ENCODE measurements around the gene FBXO27.

FBXO27 gene

DNA sequence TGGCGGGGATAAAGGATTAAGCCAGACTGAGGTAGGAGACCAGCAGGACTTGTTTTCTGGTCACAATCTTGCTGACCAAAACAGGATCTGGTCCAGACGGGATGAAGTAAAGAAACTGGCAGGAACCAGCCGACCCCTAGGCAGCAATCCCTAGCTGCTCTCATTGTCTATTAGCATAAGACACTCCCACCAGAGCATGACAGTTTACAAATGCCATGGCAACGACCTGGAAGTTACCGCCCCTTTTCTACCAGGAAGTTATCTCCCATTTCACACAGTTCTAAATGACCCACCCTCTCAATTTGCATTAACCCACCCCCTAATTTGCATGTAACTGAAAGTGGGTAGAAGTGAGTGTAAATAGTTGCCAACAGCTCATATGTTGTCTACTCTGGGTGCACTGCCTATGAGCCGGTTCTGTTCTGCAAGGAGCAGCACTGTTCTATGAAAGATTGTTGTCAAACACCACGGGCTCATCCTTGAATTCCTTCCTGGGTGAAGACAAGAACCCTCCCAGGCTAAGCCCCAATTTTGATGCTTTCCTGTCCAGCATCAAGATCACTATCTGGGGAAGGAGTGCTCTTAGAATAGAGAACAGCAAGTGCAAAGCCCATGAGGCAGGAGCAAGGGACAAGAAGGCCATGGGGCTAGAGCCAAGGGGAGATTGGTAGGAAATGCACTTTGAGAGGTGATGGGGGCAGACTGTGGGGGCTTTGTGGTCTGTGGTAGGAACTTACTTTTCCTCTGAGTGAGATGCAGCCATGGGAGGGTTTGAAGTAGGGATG, 13.9 kb upstream of the FBXO27 start:
- POLR2A ChIA-PET: no interaction called here
- H3K4me1 ChIP-seq (ENCODE audit: control extremely low read depth in 1 of 4, control insufficient read depth in 4 of 4, insufficient read depth in 4 of 4, low read length in 3 of 4): no peaks in the 10 kb centered on the region
- CTCF ChIA-PET: interaction anchor here (0.7 to 0.9 kb wide), 2 partner anchors 9 to 15 kb away, joined by 3 to 5 read pairs; no protein-coding TSS in a partner anchor
- peak in 2 of 3 donors; percentile 41 to 53 for DNase-seq
- H3K27ac ChIP-seq (ENCODE audit: insufficient read depth in 1 of 2, low read depth in 1 of 2, low read length in 2 of 2, poor library complexity in 1 of 2, severe bottlenecking in 2 of 2): no peak overlapping the region
- no peaks in the 10 kb centered on the region for H3K36me3 ChIP-seq (ENCODE audit: control insufficient read depth in 4 of 4, insufficient read depth in 4 of 4, low read length in 3 of 4)
- H3K9me3 ChIP-seq (ENCODE audit: control extremely low read depth in 1 of 5, control insufficient read depth in 4 of 5, insufficient read depth in 2 of 5, low read depth in 1 of 5, low read length in 4 of 5): peaks cover 0 to 8% (median 0%) of the 10 kb centered on the region in 5 experiments
- H3K27me3 ChIP-seq (replicated peaks in 2 of 5; ENCODE audit: control insufficient read depth in 4 of 5, insufficient read depth in 5 of 5, low read length in 4 of 5): peaks cover 0 to 4% (median 0%) of the 10 kb centered on the region in 5 experiments
- 96% methylated on average over 5 of the region's 7 CpGs for WGBS (ENCODE audit: insufficient coverage)
- no peak overlapping the region for H3K4me3 ChIP-seq (ENCODE audit: control insufficient read depth in 1 of 7, extremely low read depth in 1 of 7, insufficient read depth in 4 of 7, low read depth in 2 of 7, low read length in 6 of 7)

DNA sequence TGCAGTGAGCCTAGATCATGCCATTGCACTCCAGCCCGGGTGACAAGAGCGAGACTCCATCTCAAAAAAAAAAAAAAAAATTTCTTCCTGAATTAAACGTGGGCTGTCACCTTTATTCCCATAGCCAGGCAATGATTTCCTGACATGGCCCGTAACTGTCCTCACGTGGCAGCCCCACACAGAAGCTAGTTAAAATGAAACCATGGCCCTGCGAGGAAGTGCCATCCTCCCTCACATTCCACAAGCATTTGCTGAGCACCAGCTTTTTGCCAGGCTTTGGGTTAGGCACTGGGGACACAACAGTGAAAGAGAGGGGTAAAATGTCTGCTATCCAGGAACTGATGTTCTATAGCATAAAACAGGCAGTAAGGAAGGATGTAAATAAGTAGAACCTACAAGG, 13.2 kb upstream of the FBXO27 start:
- H3K9me3 ChIP-seq (ENCODE audit: control extremely low read depth in 1 of 5, control insufficient read depth in 4 of 5, insufficient read depth in 2 of 5, low read depth in 1 of 5, low read length in 4 of 5): peaks cover 0 to 10% (median 2%) of the 10 kb centered on the region in 5 experiments
- CTCF ChIA-PET: interaction anchor here (0.7 to 0.9 kb wide), 2 partner anchors 8 to 15 kb away, joined by 3 to 5 read pairs; no protein-coding TSS in a partner anchor

DNA sequence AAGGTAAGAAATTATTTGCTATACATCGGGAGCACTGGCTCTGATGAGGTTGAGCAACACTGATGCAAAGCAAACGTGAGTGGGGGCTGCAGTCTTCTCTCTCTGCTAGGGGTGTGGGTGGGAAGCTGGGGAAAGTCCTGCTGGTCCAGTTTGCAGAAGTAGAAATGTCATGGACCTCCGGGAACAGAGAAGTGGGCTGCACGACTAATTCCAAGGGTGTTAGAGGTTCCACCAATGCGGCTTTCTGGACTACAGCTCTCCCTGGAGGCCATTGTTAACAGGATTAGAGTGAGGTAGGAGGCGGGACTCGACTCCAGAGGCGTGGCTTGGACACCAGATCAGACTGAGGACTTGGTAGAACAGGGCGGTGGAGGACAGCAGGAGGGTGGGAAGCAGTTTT, 5.7 kb upstream of the FBXO27 start:
- no peak overlapping the region for H3K4me3 ChIP-seq (ENCODE audit: control insufficient read depth in 1 of 7, extremely low read depth in 1 of 7, insufficient read depth in 4 of 7, low read depth in 2 of 7, low read length in 6 of 7)
- peak in 2 of 3 donors; percentile 49 to 58 for DNase-seq
- peaks cover 0 to 2% (median 0%) of the 10 kb centered on the region in 5 experiments for H3K9me3 ChIP-seq (ENCODE audit: control extremely low read depth in 1 of 5, control insufficient read depth in 4 of 5, insufficient read depth in 2 of 5, low read depth in 1 of 5, low read length in 4 of 5)
- CTCF ChIA-PET: interaction anchor here (1.6 kb wide), 2 partner anchors 8 to 78 kb away, joined by 4 to 5 read pairs; no protein-coding TSS in a partner anchor
- POLR2A ChIA-PET: no interaction called here
- 13% methylated on average over 3 of the region's 9 CpGs for WGBS (ENCODE audit: insufficient coverage)
- no peaks in the 10 kb centered on the region for H3K4me1 ChIP-seq (ENCODE audit: control extremely low read depth in 1 of 4, control insufficient read depth in 4 of 4, insufficient read depth in 4 of 4, low read length in 3 of 4)
- H3K27ac ChIP-seq (ENCODE audit: insufficient read depth in 1 of 2, low read depth in 1 of 2, low read length in 2 of 2, poor library complexity in 1 of 2, severe bottlenecking in 2 of 2): no peak overlapping the region
- H3K27me3 ChIP-seq (replicated peaks in 2 of 5; ENCODE audit: control insufficient read depth in 4 of 5, insufficient read depth in 5 of 5, low read length in 4 of 5): peaks cover 0 to 4% (median 0%) of the 10 kb centered on the region in 5 experiments
- no peaks in the 10 kb centered on the region for H3K36me3 ChIP-seq (ENCODE audit: control insufficient read depth in 4 of 4, insufficient read depth in 4 of 4, low read length in 3 of 4)

More for the DNA sequence above, 13.2 kb upstream of the FBXO27 start:
- Histone ChIP-seq H3K36me3 (ENCODE audit: control insufficient read depth in 4 of 4, insufficient read depth in 4 of 4, low read length in 3 of 4) (no peaks in the 10 kb centered on the region), H3K27me3 (replicated peaks in 2 of 5; ENCODE audit: control insufficient read depth in 4 of 5, insufficient read depth in 5 of 5, low read length in 4 of 5) (peaks cover 0 to 4% (median 0%) of the 10 kb centered on the region in 5 experiments), H3K4me1 (ENCODE audit: control extremely low read depth in 1 of 4, control insufficient read depth in 4 of 4, insufficient read depth in 4 of 4, low read length in 3 of 4) (no peaks in the 10 kb centered on the region), H3K27ac (ENCODE audit: insufficient read depth in 1 of 2, low read depth in 1 of 2, low read length in 2 of 2, poor library complexity in 1 of 2, severe bottlenecking in 2 of 2) (no peak overlapping the region), H3K4me3 (ENCODE audit: control insufficient read depth in 1 of 7, extremely low read depth in 1 of 7, insufficient read depth in 4 of 7, low read depth in 2 of 7, low read length in 6 of 7) (no peak overlapping the region)
- WGBS (ENCODE audit: insufficient coverage): 89% methylated on average over 3 of the region's 6 CpGs
- POLR2A ChIA-PET: no interaction called here
- DNase-seq: no peak

DNA sequence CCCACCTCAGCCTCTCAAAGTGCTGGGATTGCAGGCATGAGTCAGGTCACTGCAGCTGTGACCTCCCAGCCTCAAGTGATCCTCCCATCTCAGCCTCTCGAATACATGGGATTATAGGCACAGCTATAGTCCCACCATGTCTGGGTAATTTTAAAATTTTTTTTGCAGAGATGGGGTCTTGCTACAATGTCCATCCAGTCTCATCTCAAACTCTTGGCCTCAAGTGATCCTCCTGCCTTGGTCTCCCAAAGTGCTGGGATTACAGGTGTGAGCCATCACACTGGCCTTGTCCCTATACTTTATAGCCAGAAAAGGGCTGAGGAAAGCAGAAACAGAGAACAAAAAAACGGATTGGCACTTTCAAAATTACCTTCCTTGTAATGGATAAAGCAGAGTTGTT, 4.8 kb upstream of the FBXO27 start:
- CTCF ChIA-PET: interaction anchor here (0.6 to 1.6 kb wide), 3 partner anchors 9 to 77 kb away, joined by 3 to 5 read pairs (median 4); no protein-coding TSS in a partner anchor

DNA sequence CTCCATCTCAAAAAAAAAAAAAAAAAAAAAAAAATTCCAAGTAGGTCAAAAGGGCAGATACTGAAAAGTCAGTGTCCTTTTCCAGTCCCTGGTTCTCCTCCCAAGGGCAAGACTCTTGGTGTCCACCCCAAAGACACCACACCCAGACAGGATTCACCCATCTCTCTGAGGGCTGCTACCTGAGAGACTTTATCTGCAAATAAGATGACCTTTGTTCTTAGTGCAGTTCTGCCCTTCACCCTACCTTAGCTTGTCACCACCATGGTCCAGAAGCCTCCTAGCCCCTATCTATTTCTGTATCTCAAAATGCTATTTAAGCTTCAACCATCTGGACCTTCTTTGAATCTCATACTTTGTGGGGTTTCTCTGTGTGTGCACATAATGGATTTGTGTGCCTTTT, 4.2 kb upstream of the FBXO27 start:
- ChIA-PET POLR2A (no interaction called here), CTCF (interaction anchor here (0.6 to 1.6 kb wide), 2 partner anchors 9 to 64 kb away, joined by 3 to 5 read pairs; no protein-coding TSS in a partner anchor)
- Histone ChIP-seq H3K4me1 (ENCODE audit: control extremely low read depth in 1 of 4, control insufficient read depth in 4 of 4, insufficient read depth in 4 of 4, low read length in 3 of 4) (peaks cover 0 to 10% (median 5%) of the 10 kb centered on the region in 4 experiments), H3K27me3 (replicated peaks in 2 of 5; ENCODE audit: control insufficient read depth in 4 of 5, insufficient read depth in 5 of 5, low read length in 4 of 5) (peaks cover 0 to 15% (median 4%) of the 10 kb centered on the region in 5 experiments), H3K9me3 (ENCODE audit: control extremely low read depth in 1 of 5, control insufficient read depth in 4 of 5, insufficient read depth in 2 of 5, low read depth in 1 of 5, low read length in 4 of 5) (peaks cover 0 to 2% (median 0%) of the 10 kb centered on the region in 5 experiments), H3K36me3 (ENCODE audit: control insufficient read depth in 4 of 4, insufficient read depth in 4 of 4, low read length in 3 of 4) (no peaks in the 10 kb centered on the region), H3K4me3 (ENCODE audit: control insufficient read depth in 1 of 7, extremely low read depth in 1 of 7, insufficient read depth in 4 of 7, low read depth in 2 of 7, low read length in 6 of 7) (no peak overlapping the region), H3K27ac (ENCODE audit: insufficient read depth in 1 of 2, low read depth in 1 of 2, low read length in 2 of 2, poor library complexity in 1 of 2, severe bottlenecking in 2 of 2) (no peak overlapping the region)
- no peak for DNase-seq

More for the DNA sequence above, 4.8 kb upstream of the FBXO27 start:
- no peak for DNase-seq
- no peak overlapping the region for H3K27ac ChIP-seq (ENCODE audit: insufficient read depth in 1 of 2, low read depth in 1 of 2, low read length in 2 of 2, poor library complexity in 1 of 2, severe bottlenecking in 2 of 2)
- peaks cover 0 to 4% (median 0%) of the 10 kb centered on the region in 4 experiments for H3K4me1 ChIP-seq (ENCODE audit: control extremely low read depth in 1 of 4, control insufficient read depth in 4 of 4, insufficient read depth in 4 of 4, low read length in 3 of 4)
- POLR2A ChIA-PET: no interaction called here
- WGBS (ENCODE audit: insufficient coverage): 100% methylated on average over 1 of the region's 2 CpGs
- H3K9me3 ChIP-seq (ENCODE audit: control extremely low read depth in 1 of 5, control insufficient read depth in 4 of 5, insufficient read depth in 2 of 5, low read depth in 1 of 5, low read length in 4 of 5): peaks cover 0 to 2% (median 0%) of the 10 kb centered on the region in 5 experiments
- H3K27me3 ChIP-seq (replicated peaks in 2 of 5; ENCODE audit: control insufficient read depth in 4 of 5, insufficient read depth in 5 of 5, low read length in 4 of 5): peaks cover 0 to 9% (median 4%) of the 10 kb centered on the region in 5 experiments
- H3K4me3 ChIP-seq (ENCODE audit: control insufficient read depth in 1 of 7, extremely low read depth in 1 of 7, insufficient read depth in 4 of 7, low read depth in 2 of 7, low read length in 6 of 7): no peak overlapping the region
- no peaks in the 10 kb centered on the region for H3K36me3 ChIP-seq (ENCODE audit: control insufficient read depth in 4 of 4, insufficient read depth in 4 of 4, low read length in 3 of 4)

DNA sequence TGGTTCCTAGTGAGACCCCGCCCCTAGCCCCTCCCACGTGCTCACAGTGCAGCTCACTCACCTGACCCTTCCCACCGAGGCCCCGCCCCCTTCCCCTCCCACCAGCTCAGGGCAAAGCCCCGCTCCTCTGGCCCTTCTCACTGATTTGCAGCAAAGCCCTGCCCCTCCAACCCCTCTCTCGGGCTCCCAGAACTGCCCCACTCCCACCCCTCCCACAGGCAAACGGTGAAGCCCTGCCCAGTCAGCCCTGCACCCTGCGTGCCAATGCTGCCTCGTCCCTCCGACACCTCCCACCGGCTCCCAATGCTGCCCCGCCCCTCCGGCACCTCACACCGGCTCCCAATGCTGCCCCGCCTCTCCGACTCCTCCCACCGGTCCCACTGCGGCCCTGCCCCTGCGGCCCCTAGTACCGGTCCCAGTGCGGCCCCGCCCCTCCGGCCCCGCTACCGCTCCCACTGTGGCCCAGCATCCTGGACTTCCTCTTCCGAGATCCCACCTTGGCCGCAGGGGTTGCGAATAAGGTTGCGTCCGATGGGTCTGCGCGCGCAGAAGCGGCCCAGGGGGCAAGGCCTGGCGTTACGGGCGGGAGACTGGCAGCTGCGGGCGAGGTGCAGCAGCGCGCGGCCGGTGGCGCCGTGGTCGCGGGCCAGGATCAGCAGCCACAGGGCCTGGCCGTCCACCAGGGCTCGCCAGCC, 834 bp downstream of the FBXO27 start:
- H3K4me1 ChIP-seq (ENCODE audit: control extremely low read depth in 1 of 4, control insufficient read depth in 4 of 4, insufficient read depth in 4 of 4, low read length in 3 of 4): peaks cover 3 to 22% (median 15%) of the 10 kb centered on the region in 4 experiments

More for the DNA sequence above, 834 bp downstream of the FBXO27 start:
- 0% methylated on average over 49 of the region's 49 CpGs for WGBS (ENCODE audit: insufficient coverage)
- Histone ChIP-seq H3K9me3 (ENCODE audit: control extremely low read depth in 1 of 5, control insufficient read depth in 4 of 5, insufficient read depth in 2 of 5, low read depth in 1 of 5, low read length in 4 of 5) (peaks cover 0 to 9% (median 3%) of the 10 kb centered on the region in 5 experiments), H3K27me3 (replicated peaks in 2 of 5; ENCODE audit: control insufficient read depth in 4 of 5, insufficient read depth in 5 of 5, low read length in 4 of 5) (peaks cover 2 to 23% (median 10%) of the 10 kb centered on the region in 5 experiments), H3K36me3 (ENCODE audit: control insufficient read depth in 4 of 4, insufficient read depth in 4 of 4, low read length in 3 of 4) (no peaks in the 10 kb centered on the region), H3K4me3 (ENCODE audit: control insufficient read depth in 1 of 7, extremely low read depth in 1 of 7, insufficient read depth in 4 of 7, low read depth in 2 of 7, low read length in 6 of 7) (peak overlapping the region; percentile 35 to 78 (median 54)), H3K27ac (ENCODE audit: insufficient read depth in 1 of 2, low read depth in 1 of 2, low read length in 2 of 2, poor library complexity in 1 of 2, severe bottlenecking in 2 of 2) (no peak overlapping the region)
- ChIA-PET CTCF (interaction anchor here (1.0 kb wide), 1 partner anchor 70 kb away, joined by 5 read pairs; no protein-coding TSS in a partner anchor), POLR2A (no interaction called here)
- peak; percentile 68 to 83 (median 68) for DNase-seq

All from common myeloid progenitor, CD34-positive (primary cell).